ENCODE data around the gene CHL1.

Gene CHL1

GRCh38 chr3:200758-201325 is 4.3 kb downstream of the CHL1 start:
- no peak for TF ChIP-seq ZNF274 (IDR thresholded peaks at IDR 0.05; ENCODE audit: low read depth, low read length)
- no peak overlapping the region for H3K4me3 ChIP-seq (ENCODE audit: low read length)

- H3K4me3 ChIP-seq (ENCODE audit: low read length) = no peak overlapping the region
- no peak for TF ChIP-seq ZNF274 (IDR thresholded peaks at IDR 0.05; ENCODE audit: low read depth, low read length)
Observed at GRCh38 chr3:204102-204501, 7.5 kb downstream of the CHL1 start.

- TF ChIP-seq ZNF274 (IDR thresholded peaks at IDR 0.05; ENCODE audit: low read depth, low read length) = no peak
- H3K4me3 ChIP-seq (ENCODE audit: low read length) = no peak overlapping the region
Observed at GRCh38 chr3:207973-208372, 11.4 kb downstream of the CHL1 start.

- TF ChIP-seq ZNF274 (IDR thresholded peaks at IDR 0.05; ENCODE audit: low read depth, low read length) = no peak
- H3K4me3 ChIP-seq (ENCODE audit: low read length) = no peak overlapping the region
Observed at GRCh38 chr3:210669-211068, 14.1 kb downstream of the CHL1 start.

GRCh38 chr3:212432-212831 is 15.9 kb downstream of the CHL1 start:
- H3K4me3 ChIP-seq (ENCODE audit: low read length) = peak overlapping the region; percentile 50
- TF ChIP-seq ZNF274 (IDR thresholded peaks at IDR 0.05; ENCODE audit: low read depth, low read length) = no peak

GRCh38 chr3:217099-217813 is 20.7 kb downstream of the CHL1 start:
- TF ChIP-seq ZNF274 (IDR thresholded peaks at IDR 0.05; ENCODE audit: low read depth, low read length) = no peak

GRCh38 chr3:217948-218347 is 21.4 kb downstream of the CHL1 start:
- TF ChIP-seq ZNF274 (IDR thresholded peaks at IDR 0.05; ENCODE audit: low read depth, low read length) = no peak

More at GRCh38 chr3:217099-217813, 20.7 kb downstream of the CHL1 start:
- H3K4me3 ChIP-seq (ENCODE audit: low read length) = no peak overlapping the region

GRCh38 chr3:228442-229182 is 32.0 kb downstream of the CHL1 start:
- TF ChIP-seq ZNF274 (IDR thresholded peaks at IDR 0.05; ENCODE audit: low read depth, low read length) = no peak
- no peak overlapping the region for H3K4me3 ChIP-seq (ENCODE audit: low read length)

More at GRCh38 chr3:217948-218347, 21.4 kb downstream of the CHL1 start:
- no peak overlapping the region for H3K4me3 ChIP-seq (ENCODE audit: low read length)

- no peak overlapping the region for H3K4me3 ChIP-seq (ENCODE audit: low read length)
- no peak for TF ChIP-seq ZNF274 (IDR thresholded peaks at IDR 0.05; ENCODE audit: low read depth, low read length)
Observed at GRCh38 chr3:229183-229661, 32.7 kb downstream of the CHL1 start.

GRCh38 chr3:236881-237280 is 40.3 kb downstream of the CHL1 start:
- no peak for TF ChIP-seq ZNF274 (IDR thresholded peaks at IDR 0.05; ENCODE audit: low read depth, low read length)
- no peak overlapping the region for H3K4me3 ChIP-seq (ENCODE audit: low read length)

GRCh38 chr3:242602-243355 is 46.2 kb downstream of the CHL1 start:
- no peak overlapping the region for H3K4me3 ChIP-seq (ENCODE audit: low read length)
- no peak for TF ChIP-seq ZNF274 (IDR thresholded peaks at IDR 0.05; ENCODE audit: low read depth, low read length)

- H3K4me3 ChIP-seq (ENCODE audit: low read length) = no peak overlapping the region
- TF ChIP-seq ZNF274 (IDR thresholded peaks at IDR 0.05; ENCODE audit: low read depth, low read length) = no peak
Observed at GRCh38 chr3:243356-243725, 46.8 kb downstream of the CHL1 start.

- H3K4me3 ChIP-seq (ENCODE audit: low read length) = no peak overlapping the region
- no peak for TF ChIP-seq ZNF274 (IDR thresholded peaks at IDR 0.05; ENCODE audit: low read depth, low read length)
Observed at GRCh38 chr3:244041-244440, 47.5 kb downstream of the CHL1 start.

- TF ChIP-seq ZNF274 (IDR thresholded peaks at IDR 0.05; ENCODE audit: low read depth, low read length) = no peak
Observed at GRCh38 chr3:247916-248315, 51.4 kb downstream of the CHL1 start.

More at GRCh38 chr3:247916-248315, 51.4 kb downstream of the CHL1 start:
- no peak overlapping the region for H3K4me3 ChIP-seq (ENCODE audit: low read length)

All from GM08714 (cell line).